ENCODE results near the gene KIF18A.

Gene KIF18A

DNA sequence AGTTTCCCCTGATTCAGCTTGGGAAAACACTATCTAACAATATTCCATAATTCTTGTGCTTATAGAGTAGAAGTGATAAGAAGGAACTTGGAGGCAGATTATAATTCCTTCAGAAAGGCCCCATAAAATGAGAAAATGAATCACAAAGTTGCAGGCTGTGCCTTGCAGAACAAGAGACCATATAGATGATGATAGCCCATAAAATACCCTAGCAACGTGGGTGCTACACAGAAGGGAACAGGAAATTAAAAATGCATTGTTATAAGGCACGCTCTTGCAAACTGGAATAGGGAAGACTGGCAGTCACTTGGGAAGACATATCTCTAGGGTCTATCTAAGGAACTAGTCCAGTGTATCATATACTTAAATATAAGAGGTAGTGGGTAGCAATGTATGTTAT, 67.6 kb downstream of the KIF18A start:
- DNase-seq = no peak

- DNase-seq = no peak
These were observed 69.2 kb downstream of the KIF18A start for GRCh38 chr11:28038775-28039174.

GRCh38 chr11:28026634-28027290, 81.2 kb downstream of the KIF18A start:
- no peak for DNase-seq

DNA sequence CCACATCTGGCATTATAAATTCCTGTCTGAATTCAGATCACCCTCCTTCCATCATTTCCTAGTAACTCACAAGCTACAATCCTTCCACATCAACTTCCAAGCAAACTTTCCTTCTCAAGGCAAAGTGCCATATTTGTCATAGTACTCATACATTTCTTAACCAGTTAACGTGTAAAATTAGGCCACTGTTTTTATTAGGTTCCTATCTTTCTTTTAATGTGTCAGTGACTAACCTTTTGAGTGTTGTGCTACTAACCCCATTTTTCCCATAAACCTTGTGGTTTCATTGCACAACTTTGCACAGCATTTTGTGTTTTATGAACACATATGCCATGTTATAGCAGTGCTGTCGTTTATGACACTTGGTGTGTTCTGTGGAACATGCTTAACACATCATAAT, 90.1 kb downstream of the KIF18A start:
- DNase-seq = no peak

DNA sequence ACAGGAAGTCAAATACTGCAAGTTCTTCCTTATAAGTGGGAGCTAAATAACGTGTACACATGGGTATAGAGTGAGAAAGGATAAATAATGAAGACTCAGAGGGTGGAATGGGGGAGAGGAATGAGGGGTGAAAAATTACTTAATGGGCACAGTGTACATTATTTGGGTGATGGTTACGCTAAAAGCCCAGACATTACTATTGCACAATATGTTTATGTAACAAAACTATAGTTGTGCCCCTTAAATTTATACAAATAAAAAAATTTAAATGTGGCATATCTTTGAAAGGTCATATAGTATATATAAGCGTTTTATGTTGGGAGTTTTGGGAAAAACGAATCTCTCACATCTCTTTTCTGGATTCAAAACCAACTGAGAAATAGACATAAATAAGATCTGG, 96.1 kb downstream of the KIF18A start:
- no peak for DNase-seq

- no peak for DNase-seq
These were observed 98.0 kb downstream of the KIF18A start for GRCh38 chr11:28009996-28010395.

GRCh38 chr11:28009388-28009787, 98.6 kb downstream of the KIF18A start:
- DNase-seq = no peak

GRCh38 chr11:28003615-28004014, 104.3 kb downstream of the KIF18A start:
- no peak for DNase-seq

DNA sequence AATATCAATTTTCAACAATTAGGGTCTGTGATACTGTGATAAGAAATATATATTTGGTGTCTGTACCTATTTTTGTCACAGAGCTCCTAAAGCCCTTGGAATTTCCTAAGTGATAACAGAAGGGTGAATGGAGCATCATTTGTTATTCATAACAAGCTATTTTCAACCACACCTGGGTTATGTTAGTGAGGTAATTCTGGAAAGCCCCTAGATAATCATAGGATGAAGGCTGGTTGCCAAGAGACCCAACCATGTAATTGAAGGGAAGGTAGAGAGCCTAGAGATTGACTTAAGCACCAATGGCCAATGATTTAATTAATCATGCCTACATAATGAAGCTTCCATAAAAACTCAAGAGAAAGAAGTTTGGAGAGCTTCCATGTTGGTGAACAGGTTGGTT, 109.4 kb downstream of the KIF18A start:
- no peak for DNase-seq

- DNase-seq = no peak
These were observed 110.6 kb downstream of the KIF18A start for GRCh38 chr11:27997344-27997743.

DNA sequence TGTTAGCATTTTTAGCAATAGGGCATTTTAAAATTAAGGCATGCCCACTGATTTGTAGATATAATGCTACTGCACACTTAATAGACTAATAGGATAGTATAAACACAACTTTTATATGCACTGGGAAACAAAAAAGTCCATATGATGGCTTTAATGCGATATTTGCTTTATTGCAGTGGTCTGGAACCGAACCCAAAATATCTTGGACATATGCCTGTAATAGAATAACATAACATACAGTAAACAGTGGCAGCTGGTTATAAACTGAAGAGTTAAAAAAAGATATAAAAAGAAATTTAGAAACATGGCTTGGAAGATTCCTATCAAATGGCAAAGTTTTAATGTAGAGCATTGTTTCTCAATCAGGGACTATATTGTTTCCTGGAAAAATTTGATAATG, 111.9 kb downstream of the KIF18A start:
- no peak for DNase-seq

GRCh38 chr11:27995083-27995482, 112.9 kb downstream of the KIF18A start:
- no peak for DNase-seq

GRCh38 chr11:27991736-27992135, 116.2 kb downstream of the KIF18A start:
- no peak for DNase-seq

- DNase-seq = no peak
These were observed 130.4 kb downstream of the KIF18A start for GRCh38 chr11:27977527-27977926.

- no peak for DNase-seq
These were observed 130.9 kb downstream of the KIF18A start for GRCh38 chr11:27977031-27977430.

DNA sequence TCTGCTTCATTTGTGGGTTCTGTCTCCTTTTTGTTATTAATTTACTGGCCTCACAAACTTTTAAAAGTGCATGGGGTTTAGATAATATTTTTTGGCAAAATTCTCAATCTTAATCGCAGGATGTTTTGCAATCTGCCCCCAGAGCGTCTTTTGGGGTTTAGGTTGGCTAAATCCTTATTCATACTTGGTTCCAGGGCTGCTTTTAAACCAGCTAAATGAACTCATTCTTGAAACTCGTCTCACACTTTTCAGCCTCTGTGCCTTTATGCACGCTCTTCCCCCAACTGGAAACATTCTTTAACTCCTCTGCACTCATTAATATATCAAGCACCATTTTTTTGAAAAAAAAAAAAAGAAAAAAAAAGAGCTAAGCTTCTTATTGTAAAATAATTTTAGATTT, 131.7 kb downstream of the KIF18A start:
- DNase-seq = no peak

DNA sequence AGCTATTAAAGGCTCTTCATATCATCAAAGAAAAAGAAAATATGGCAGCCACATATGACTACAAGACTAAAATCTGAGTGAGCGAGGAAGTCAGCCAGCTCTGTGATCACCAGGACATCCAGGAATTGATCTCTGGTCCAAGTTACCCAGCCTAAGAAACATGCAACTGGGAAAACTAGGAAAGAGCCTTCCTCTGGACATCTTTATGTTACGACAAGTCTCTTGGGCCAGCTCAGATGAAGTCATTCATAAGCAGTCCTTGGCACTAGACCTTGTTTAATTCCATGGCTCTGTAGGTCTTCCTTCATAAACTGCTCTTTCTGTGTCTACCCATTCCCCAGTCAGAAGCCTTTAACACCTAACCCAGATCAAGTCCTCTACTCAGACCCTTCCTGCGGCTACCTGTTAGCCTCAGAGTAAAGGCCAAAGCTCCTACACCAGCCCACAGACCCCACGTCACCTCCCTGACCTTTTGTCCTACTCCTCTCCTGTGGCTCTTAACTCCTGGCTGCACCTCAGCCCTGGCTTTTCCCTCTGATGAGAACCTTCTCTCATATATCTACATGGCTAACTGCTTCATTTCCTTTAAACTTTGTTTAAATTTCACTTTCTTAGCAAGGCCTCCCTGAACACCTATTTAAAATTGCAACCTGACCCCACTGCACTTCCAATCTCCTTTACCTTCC, 134.0 kb downstream of the KIF18A start:
- no peak for DNase-seq

DNA sequence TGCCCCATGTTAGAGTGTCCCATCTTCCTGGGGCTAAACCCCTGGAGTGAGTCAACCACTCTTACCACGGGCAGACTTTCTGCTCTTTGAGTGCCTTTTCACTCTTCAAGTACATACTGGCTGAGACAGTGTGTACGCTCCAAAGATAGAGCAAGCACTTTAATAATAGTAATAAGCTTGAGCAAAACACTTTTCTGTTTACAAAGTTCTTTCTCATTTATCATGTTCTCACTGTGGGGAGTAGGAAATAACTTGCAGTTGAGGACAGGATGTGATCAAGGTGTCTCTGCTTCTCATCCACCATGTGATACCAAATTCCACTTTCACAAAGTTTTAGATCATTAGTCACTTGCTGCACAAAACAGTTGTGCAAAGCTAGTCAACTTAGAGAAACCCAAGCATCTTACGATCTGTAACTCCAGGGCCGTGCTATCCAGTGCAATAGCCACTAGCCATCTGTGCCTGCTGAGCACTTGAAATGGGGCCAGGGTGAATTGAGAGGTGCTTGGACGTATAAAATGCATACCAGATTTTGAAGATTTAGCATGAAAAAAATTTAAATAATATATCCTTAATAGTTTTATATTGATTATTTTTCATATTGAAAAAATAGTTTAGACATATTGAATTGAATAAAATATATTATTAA, 135.3 kb downstream of the KIF18A start:
- DNase-seq = peak in 1 of 14 donors; percentile 30

DNA sequence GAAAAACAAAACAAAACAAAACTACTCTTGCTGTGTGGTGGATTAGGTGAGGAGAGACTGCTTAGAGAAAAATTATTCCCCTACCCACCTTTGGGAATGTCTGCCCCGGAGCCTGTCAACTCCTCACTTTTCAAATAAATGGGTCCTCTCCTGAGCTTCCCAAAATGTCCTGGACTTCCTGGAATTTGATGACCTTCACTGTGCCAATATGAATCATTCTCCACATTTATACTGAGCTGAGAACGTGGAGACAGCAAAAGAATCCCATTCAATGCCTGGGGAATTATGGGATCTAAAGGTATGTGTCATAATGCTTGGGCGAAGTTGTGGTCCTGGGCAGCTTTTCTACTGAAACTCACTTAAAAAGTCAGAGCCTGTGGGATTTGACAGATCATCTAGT, 136.8 kb downstream of the KIF18A start:
- DNase-seq = no peak

Data from C1 segment of cervical spinal cord (tissue), 14 donors.